HEK293 (cell line): ENCODE measurements around the gene TPSD1.
"Not testable (repeated sequence)": the region's sequence is repeated elsewhere in the genome, so short reads cannot be mapped to it uniquely, and the experiment has no call there.

Experiments
- CTCF ChIA-PET: fragments of 350-600 bp; formaldehyde crosslinking; extraction: SDS; loops from one replicate; lab custom pipeline; 2021; ENCODE audit warnings: antibody characterized with exemption; lab: Yijun Ruan, JAX
- POLR2A ChIA-PET: fragments of 300-600 bp; formaldehyde crosslinking; extraction: SDS; loops from one replicate; lab custom pipeline; 2020; ENCODE audit warnings: antibody characterized with exemption, inconsistent platforms; lab: Yijun Ruan, JAX
- H3K27ac ChIP-seq: fragments of 200-500 bp; sonication (Bioruptor generic); 2 replicates; pipeline ENCODE4 v1.5.1; 2014; ENCODE audit warnings: low read depth, low read length, control low read depth, inconsistent platforms; ENCODE audit errors: extremely low read depth
- H3K36me3 ChIP-seq, 2 experiments: fragments of 200-500 bp in 1 of 2; sonication (Bioruptor generic) in 1 of 2; 1 replicate in 1 of 2; 2 replicates in 1 of 2; pipeline ENCODE4 v1.5.1; 2014 to 2017; ENCODE audit warnings: inconsistent platforms in 2 of 2, low read length in 2 of 2; ENCODE audit not compliant: control insufficient read depth in 2 of 2, insufficient read depth in 1 of 2
- H3K4me1 ChIP-seq: fragments of 200-500 bp; sonication (Bioruptor generic); 2 replicates; pipeline ENCODE4 v1.5.1; 2014; ENCODE audit warnings: mild to moderate bottlenecking, low read length, inconsistent platforms; ENCODE audit not compliant: control insufficient read depth, insufficient read depth
- H3K4me3 ChIP-seq: 2 replicates; pipeline ENCODE4 v1.5.1; 2011; ENCODE audit warnings: low read depth, mild to moderate bottlenecking, control low read depth, low read length, moderate library complexity
- H3K9me3 ChIP-seq: fragments of 200-500 bp; sonication (Bioruptor generic); 2 replicates; pipeline ENCODE4 v1.5.1; 2014; ENCODE audit warnings: low read depth, low read length, inconsistent platforms; ENCODE audit not compliant: control insufficient read depth, insufficient read depth
- KLF1 ChIP-seq: fragments of 450-650 bp; formaldehyde crosslinking; IDR thresholded peaks from 2 replicates; pipeline ENCODE4 v1.5.1; 2016; ENCODE audit warnings: missing biosample characterization, missing genetic modification characterization
- KLF9 ChIP-seq: fragments of 450-650 bp; formaldehyde crosslinking; IDR thresholded peaks from 2 replicates; pipeline ENCODE4 v1.5.1; 2016; ENCODE audit warnings: missing biosample characterization, missing genetic modification characterization, low read depth
- SP3 ChIP-seq: fragments of 450-650 bp; formaldehyde crosslinking; IDR thresholded peaks from 2 replicates; pipeline ENCODE4 v1.5.1; 2016; ENCODE audit warnings: missing biosample characterization, missing genetic modification characterization
- YY1 ChIP-seq: fragments of 450-650 bp; formaldehyde crosslinking; IDR thresholded peaks from 2 replicates; pipeline ENCODE4 v1.5.1; 2018; ENCODE audit warnings: missing biosample characterization, missing genetic modification characterization
- ZBTB48 ChIP-seq: fragments of 450-650 bp; formaldehyde crosslinking; IDR thresholded peaks from 2 replicates; pipeline ENCODE4 v1.5.1; 2016; ENCODE audit warnings: missing biosample characterization, missing genetic modification characterization
- ZNF112 ChIP-seq: fragments of 450-650 bp; formaldehyde crosslinking; IDR thresholded peaks from 2 replicates; pipeline ENCODE4 v1.5.0; 2017; ENCODE audit warnings: missing biosample characterization, missing genetic modification characterization
- ZNF157 ChIP-seq: fragments of 450-650 bp; formaldehyde crosslinking; IDR thresholded peaks from 2 replicates; pipeline ENCODE4 v1.5.1; 2016; ENCODE audit warnings: missing biosample characterization, missing genetic modification characterization
- ZNF184 ChIP-seq: fragments of 450-650 bp; IDR thresholded peaks from 2 replicates; pipeline ENCODE4 v1.5.1; 2018; ENCODE audit warnings: missing biosample characterization, mild to moderate bottlenecking, missing genetic modification characterization
- ZNF324 ChIP-seq: fragments of 450-650 bp; formaldehyde crosslinking; IDR thresholded peaks from 2 replicates; pipeline ENCODE4 v1.5.1; 2016; ENCODE audit warnings: missing biosample characterization, missing genetic modification characterization
- ZNF426 ChIP-seq: fragments of 450-650 bp; formaldehyde crosslinking; IDR thresholded peaks from 2 replicates; pipeline ENCODE4 v1.5.1; 2017; ENCODE audit warnings: missing biosample characterization, missing genetic modification characterization, mild to moderate bottlenecking, inconsistent platforms, moderate library complexity
- ZNF433 ChIP-seq: fragments of 450-650 bp; formaldehyde crosslinking; IDR thresholded peaks from 2 replicates; pipeline ENCODE4 v1.5.1; 2016; ENCODE audit warnings: missing biosample characterization, missing genetic modification characterization, low read depth
- ZNF521 ChIP-seq: fragments of 450-650 bp; formaldehyde crosslinking; IDR thresholded peaks from 2 replicates; pipeline ENCODE4 v1.5.1; 2017; ENCODE audit warnings: missing biosample characterization, mild to moderate bottlenecking, missing genetic modification characterization
- ZNF544 ChIP-seq: fragments of 450-650 bp; formaldehyde crosslinking; IDR thresholded peaks from 2 replicates; pipeline ENCODE4 v1.5.0; 2017; ENCODE audit warnings: missing biosample characterization, missing genetic modification characterization
- ZNF549 ChIP-seq: fragments of 450-650 bp; IDR thresholded peaks from 2 replicates; pipeline ENCODE4 v1.5.1; 2018; ENCODE audit warnings: missing biosample characterization, missing genetic modification characterization, mild to moderate bottlenecking, inconsistent platforms, moderate library complexity
- ZNF555 ChIP-seq: fragments of 450-650 bp; formaldehyde crosslinking; conservative IDR thresholded peaks from 2 replicates; pipeline ENCODE4 v1.5.1; 2017; ENCODE audit warnings: missing biosample characterization, mild to moderate bottlenecking, missing genetic modification characterization, inconsistent platforms
- ZNF76 ChIP-seq: fragments of 450-650 bp; formaldehyde crosslinking; IDR thresholded peaks from 2 replicates; pipeline ENCODE4; 2016; ENCODE audit warnings: low read depth, missing biosample characterization, missing genetic modification characterization, borderline replicate concordance
- ZNF830 ChIP-seq: fragments of 450-650 bp; IDR thresholded peaks from 2 replicates; pipeline ENCODE4 v1.5.0; 2018; ENCODE audit warnings: missing biosample characterization, missing genetic modification characterization, low read depth, mild to moderate bottlenecking, moderate library complexity
- TF ChIP-seq, protein P1 (sequence below): fragments of 450-650 bp; formaldehyde crosslinking; IDR thresholded peaks from 2 replicates; pipeline ENCODE4 v1.5.1; 2016; ENCODE audit warnings: missing biosample characterization, missing genetic modification characterization
- TF ChIP-seq, protein P2 (sequence below): fragments of 450-650 bp; formaldehyde crosslinking; IDR thresholded peaks from 2 replicates; pipeline ENCODE4 v1.5.1; 2016; ENCODE audit warnings: missing biosample characterization, missing genetic modification characterization
- TF ChIP-seq, protein P3 (sequence below): fragments of 450-650 bp; formaldehyde crosslinking; IDR thresholded peaks from 2 replicates; pipeline ENCODE4 v1.5.1; 2017; ENCODE audit warnings: missing biosample characterization, missing genetic modification characterization
- TF ChIP-seq, protein P4 (sequence below): fragments of 450-650 bp; formaldehyde crosslinking; IDR thresholded peaks from 2 replicates; pipeline ENCODE4 v1.5.1; 2016; ENCODE audit warnings: missing biosample characterization, missing genetic modification characterization
- TF ChIP-seq, protein P5 (sequence below): fragments of 450-650 bp; formaldehyde crosslinking; IDR thresholded peaks from 2 replicates; pipeline ENCODE4 v1.5.1; 2016; ENCODE audit warnings: missing biosample characterization, missing genetic modification characterization
- TF ChIP-seq, protein P6 (sequence below): fragments of 450-650 bp; formaldehyde crosslinking; optimal IDR thresholded peaks from 2 replicates; pipeline ENCODE3; 2016; ENCODE audit warnings: missing biosample characterization, mild to moderate bottlenecking, missing genetic modification characterization
- TF ChIP-seq, protein P7 (sequence below): IDR thresholded peaks from 2 replicates; pipeline ENCODE4 v1.6.1; 2011; ENCODE audit warnings: mild to moderate bottlenecking, low read depth, low read length, borderline replicate concordance

The TPSD1 gene

DNA sequence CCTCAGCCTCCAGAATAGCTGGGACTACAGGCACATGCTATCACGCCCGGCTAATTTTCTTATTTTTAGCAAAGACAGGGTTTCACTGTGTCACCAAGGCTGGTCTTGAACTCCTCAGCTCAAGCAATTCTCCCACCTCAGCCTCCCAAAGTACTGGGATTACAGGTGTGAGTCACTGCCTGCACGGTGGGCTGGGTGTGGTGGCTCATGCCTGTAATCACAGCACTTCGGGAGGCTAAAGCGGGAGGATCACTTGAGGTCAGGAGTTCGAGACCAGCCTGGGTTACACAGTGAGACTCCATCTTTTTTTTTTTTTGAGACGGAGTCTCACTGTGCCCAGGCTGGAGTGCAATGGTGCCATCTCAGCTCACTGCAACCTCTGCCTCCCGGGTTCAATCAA lies 36.9 kb downstream of the TPSD1 start:
- TF ChIP-seq SP3 (tag by site-specific recombination) = 0 out of 2 replicates have a peak, but pooled peaks have one; percentile 9
- TF ChIP-seq, protein P1, sequence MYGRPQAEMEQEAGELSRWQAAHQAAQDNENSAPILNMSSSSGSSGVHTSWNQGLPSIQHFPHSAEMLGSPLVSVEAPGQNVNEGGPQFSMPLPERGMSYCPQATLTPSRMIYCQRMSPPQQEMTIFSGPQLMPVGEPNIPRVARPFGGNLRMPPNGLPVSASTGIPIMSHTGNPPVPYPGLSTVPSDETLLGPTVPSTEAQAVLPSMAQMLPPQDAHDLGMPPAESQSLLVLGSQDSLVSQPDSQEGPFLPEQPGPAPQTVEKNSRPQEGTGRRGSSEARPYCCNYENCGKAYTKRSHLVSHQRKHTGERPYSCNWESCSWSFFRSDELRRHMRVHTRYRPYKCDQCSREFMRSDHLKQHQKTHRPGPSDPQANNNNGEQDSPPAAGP (tag by site-specific recombination) = peak; percentile 79
- TF ChIP-seq, protein P2, sequence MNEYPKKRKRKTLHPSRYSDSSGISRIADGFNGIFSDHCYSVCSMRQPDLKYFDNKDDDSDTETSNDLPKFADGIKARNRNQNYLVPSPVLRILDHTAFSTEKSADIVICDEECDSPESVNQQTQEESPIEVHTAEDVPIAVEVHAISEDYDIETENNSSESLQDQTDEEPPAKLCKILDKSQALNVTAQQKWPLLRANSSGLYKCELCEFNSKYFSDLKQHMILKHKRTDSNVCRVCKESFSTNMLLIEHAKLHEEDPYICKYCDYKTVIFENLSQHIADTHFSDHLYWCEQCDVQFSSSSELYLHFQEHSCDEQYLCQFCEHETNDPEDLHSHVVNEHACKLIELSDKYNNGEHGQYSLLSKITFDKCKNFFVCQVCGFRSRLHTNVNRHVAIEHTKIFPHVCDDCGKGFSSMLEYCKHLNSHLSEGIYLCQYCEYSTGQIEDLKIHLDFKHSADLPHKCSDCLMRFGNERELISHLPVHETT (tag by site-specific recombination) = peak; percentile 62; the same call in 1 of the 2 replicates
- peak; percentile 76 for TF ChIP-seq KLF1 (tag by site-specific recombination)
- H3K27ac ChIP-seq, H3K36me3 ChIP-seq, H3K4me3 ChIP-seq, H3K9me3 ChIP-seq, POLR2A ChIA-PET, H3K4me1 ChIP-seq: not testable (repeated sequence)
- CTCF ChIA-PET = interaction anchor here (0.6 to 3.2 kb wide), 2 partner anchors 8 to 10 kb away, joined by 3 to 17 read pairs; no protein-coding TSS in a partner anchor

DNA sequence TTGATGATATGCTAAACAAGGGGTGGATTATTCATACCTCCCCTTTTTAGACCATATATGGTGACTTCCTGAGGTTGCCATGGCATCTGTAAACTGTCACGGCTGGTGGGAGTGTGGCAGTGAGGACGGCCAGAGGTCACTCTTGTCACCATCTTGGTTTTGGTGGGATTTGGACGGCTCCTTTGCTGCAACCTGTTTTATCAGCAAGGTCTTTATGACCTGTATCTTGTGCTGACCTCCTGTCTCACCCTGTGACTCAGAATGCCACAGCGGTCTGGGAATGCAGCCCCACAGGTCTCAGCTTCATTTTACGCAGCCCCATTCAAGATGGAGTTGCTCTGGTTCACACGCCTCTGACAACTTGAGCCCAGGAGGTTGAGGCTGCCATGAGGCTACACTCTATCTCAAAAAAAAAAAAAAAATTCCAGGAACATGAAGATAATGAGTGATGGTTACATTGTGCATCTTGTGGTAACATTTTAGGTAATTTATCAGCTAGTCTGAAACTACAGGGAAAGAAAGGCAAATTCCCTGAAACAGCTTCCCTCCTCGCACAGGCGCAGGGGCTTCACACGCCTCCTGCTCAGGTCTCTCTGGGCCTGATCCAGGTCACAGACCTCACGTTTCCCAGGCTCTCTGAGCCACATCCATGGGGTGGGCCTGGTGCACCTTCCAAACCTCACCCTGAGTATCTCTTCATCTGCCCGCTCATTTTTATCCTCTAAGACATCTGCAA lies 38.2 kb downstream of the TPSD1 start:
- H3K27ac ChIP-seq = no peak overlapping the region
- no peaks in the 10 kb centered on the region for H3K9me3 ChIP-seq
- no peak overlapping the region for H3K4me3 ChIP-seq
- no peaks in the 10 kb centered on the region for H3K36me3 ChIP-seq
- no peaks in the 10 kb centered on the region for H3K4me1 ChIP-seq
- TF ChIP-seq ZNF555 (tag by site-specific recombination) (no peak), ZNF521 (tag by site-specific recombination) (no peak), ZNF830 (tag by site-specific recombination) (no peak), KLF9 (tag by site-specific recombination) (no peak), ZNF76 (no peak), ZNF184 (tag by site-specific recombination) (no peak), ZNF157 (tag by site-specific recombination) (no peak), ZBTB48 (no peak), ZNF112 (tag by site-specific recombination) (no peak), ZNF426 (no peak), ZNF324 (tag by site-specific recombination) (no peak), ZNF433 (no peak), YY1 (no peak), ZNF544 (tag by site-specific recombination) (no peak), ZNF549 (tag by site-specific recombination) (no peak)
- TF ChIP-seq, protein P3, sequence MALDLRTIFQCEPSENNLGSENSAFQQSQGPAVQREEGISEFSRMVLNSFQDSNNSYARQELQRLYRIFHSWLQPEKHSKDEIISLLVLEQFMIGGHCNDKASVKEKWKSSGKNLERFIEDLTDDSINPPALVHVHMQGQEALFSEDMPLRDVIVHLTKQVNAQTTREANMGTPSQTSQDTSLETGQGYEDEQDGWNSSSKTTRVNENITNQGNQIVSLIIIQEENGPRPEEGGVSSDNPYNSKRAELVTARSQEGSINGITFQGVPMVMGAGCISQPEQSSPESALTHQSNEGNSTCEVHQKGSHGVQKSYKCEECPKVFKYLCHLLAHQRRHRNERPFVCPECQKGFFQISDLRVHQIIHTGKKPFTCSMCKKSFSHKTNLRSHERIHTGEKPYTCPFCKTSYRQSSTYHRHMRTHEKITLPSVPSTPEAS (tag by site-specific recombination) = no peak
- TF ChIP-seq, protein P4, sequence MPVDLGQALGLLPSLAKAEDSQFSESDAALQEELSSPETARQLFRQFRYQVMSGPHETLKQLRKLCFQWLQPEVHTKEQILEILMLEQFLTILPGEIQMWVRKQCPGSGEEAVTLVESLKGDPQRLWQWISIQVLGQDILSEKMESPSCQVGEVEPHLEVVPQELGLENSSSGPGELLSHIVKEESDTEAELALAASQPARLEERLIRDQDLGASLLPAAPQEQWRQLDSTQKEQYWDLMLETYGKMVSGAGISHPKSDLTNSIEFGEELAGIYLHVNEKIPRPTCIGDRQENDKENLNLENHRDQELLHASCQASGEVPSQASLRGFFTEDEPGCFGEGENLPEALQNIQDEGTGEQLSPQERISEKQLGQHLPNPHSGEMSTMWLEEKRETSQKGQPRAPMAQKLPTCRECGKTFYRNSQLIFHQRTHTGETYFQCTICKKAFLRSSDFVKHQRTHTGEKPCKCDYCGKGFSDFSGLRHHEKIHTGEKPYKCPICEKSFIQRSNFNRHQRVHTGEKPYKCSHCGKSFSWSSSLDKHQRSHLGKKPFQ (tag by site-specific recombination) = no peak
- TF ChIP-seq, protein P5, sequence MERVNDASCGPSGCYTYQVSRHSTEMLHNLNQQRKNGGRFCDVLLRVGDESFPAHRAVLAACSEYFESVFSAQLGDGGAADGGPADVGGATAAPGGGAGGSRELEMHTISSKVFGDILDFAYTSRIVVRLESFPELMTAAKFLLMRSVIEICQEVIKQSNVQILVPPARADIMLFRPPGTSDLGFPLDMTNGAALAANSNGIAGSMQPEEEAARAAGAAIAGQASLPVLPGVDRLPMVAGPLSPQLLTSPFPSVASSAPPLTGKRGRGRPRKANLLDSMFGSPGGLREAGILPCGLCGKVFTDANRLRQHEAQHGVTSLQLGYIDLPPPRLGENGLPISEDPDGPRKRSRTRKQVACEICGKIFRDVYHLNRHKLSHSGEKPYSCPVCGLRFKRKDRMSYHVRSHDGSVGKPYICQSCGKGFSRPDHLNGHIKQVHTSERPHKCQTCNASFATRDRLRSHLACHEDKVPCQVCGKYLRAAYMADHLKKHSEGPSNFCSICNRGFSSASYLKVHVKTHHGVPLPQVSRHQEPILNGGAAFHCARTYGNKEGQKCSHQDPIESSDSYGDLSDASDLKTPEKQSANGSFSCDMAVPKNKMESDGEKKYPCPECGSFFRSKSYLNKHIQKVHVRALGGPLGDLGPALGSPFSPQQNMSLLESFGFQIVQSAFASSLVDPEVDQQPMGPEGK = no peak
- TF ChIP-seq, protein P6, sequence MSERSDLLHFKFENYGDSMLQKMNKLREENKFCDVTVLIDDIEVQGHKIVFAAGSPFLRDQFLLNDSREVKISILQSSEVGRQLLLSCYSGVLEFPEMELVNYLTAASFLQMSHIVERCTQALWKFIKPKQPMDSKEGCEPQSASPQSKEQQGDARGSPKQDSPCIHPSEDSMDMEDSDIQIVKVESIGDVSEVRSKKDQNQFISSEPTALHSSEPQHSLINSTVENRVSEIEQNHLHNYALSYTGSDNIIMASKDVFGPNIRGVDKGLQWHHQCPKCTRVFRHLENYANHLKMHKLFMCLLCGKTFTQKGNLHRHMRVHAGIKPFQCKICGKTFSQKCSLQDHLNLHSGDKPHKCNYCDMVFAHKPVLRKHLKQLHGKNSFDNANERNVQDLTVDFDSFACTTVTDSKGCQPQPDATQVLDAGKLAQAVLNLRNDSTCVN (tag by site-specific recombination) = no peak
- TF ChIP-seq, protein P7, sequence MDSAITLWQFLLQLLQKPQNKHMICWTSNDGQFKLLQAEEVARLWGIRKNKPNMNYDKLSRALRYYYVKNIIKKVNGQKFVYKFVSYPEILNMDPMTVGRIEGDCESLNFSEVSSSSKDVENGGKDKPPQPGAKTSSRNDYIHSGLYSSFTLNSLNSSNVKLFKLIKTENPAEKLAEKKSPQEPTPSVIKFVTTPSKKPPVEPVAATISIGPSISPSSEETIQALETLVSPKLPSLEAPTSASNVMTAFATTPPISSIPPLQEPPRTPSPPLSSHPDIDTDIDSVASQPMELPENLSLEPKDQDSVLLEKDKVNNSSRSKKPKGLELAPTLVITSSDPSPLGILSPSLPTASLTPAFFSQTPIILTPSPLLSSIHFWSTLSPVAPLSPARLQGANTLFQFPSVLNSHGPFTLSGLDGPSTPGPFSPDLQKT = no peak
- ChIA-PET POLR2A (interaction anchor here (0.7 kb wide), 1 partner anchor 32 kb away, joined by 3 read pairs; no protein-coding TSS in a partner anchor), CTCF (interaction anchor here (0.6 kb wide), 2 partner anchors 8 to 101 kb away, joined by 3 to 4 read pairs; no protein-coding TSS in a partner anchor)
